Pancreas (tissue), 10 donors: ENCODE data around the gene MARK1. TPM values are rescaled to one million over a fixed set of nuclear protein-coding genes. Genes with fewer than 3 reads are reported as not detected.

ENCODE experiments used
- ATAC-seq, 4 donors: fragments of 200-7000 bp; cut with Tn5 transposase; one replicate each; pipeline versions ENCODE4 v1.8.0 to v1.9.1; 2020; ENCODE audit warnings: mild to moderate bottlenecking in 4 of 4, moderate library complexity in 4 of 4
- DNase-seq, 6 donors: peaks; one replicate each; pipeline ENCODE4 v3.0.0-alpha.2; 2020
- FAIRE-seq: peaks from 2 replicates; lab custom pipeline; 2012; peaks lifted over from hg19 to GRCh38; lab: Jason Lieb, UNC
- H3K27ac ChIP-seq, 4 donors: fragments of 200-600 bp; sonication (generic); 1 replicate in 3 of 4; 2 replicates in 1 of 4; pipeline versions ENCODE4 v1.5.0 to v1.8.0; 2020
- H3K27me3 ChIP-seq, 4 donors: fragments of 200-600 bp; one replicate each; pipeline ENCODE4 v1.8.0; 2021
- H3K36me3 ChIP-seq, 3 donors: fragments of 200-600 bp; sonication (generic) in 1 of 3; one replicate each; pipeline versions ENCODE4 v1.5.0 to v1.8.0; 2020 to 2021
- H3K4me1 ChIP-seq, 3 donors: fragments of 200-600 bp; one replicate each; pipeline ENCODE4 v1.8.0; 2021
- H3K4me3 ChIP-seq, 4 donors: fragments of 200-600 bp; sonication (generic) in 2 of 4; one replicate each; pipeline versions ENCODE4 v1.5.0 to v1.8.0; 2020 to 2021
- H3K9me3 ChIP-seq, 4 donors: fragments of 200-600 bp; one replicate each; pipeline ENCODE4 v1.8.0; 2021
- WGBS, 2 donors: extraction: QIAGEN DNeasy Blood & Tissue Kit; methylation state at CpG; one replicate each; pipeline ENCODE4 v1.1.7; 2013; 5-methylcytosine and 5-hydroxymethylcytosine counted together
- intact Hi-C, 3 donors: fragments of 100-400 bp; cut with DNase I; formaldehyde crosslinking; loops; one replicate each; pipeline versions ENCODE4 v1.11.1 to v1.14.2; 2022
- polyA plus RNA-seq, 2 donors: library from polyadenylated mRNA; stranded (reverse); fragments of 200-250 nt; gene quantifications; one replicate each; pipeline ENCODE4 v1.2.3, GENCODE V29; 2013
- total RNA-seq, 6 donors: library from RNA; stranded (reverse); fragmentation: NEBNext Ultra II Directional in 4 of 6; extraction: Animal tissue kit (Norgen Biotek cat#: 25700) in 4 of 6; gene quantifications; one replicate each; pipeline versions ENCODE4 v1.2.1 to v1.2.4, GENCODE V29; 2021 to 2023
- TF ChIP-seq, protein P1 (sequence below), 4 donors: fragments of 200-600 bp; sonication (generic) in 3 of 4; IDR thresholded peaks; one replicate each; pipeline versions ENCODE4 v1.5.0 to v1.8.0; 2021; ENCODE audit warnings: antibody characterized with exemption in 4 of 4
- donor health status: healthy with polysubstance abuse.
- donor health status: DM: no; HTN: no; CAD: no; lungs with moderate emphysema.
- donor health status: DM: no; HTN: no; CAD: no.
- donor health status: control.
- donor health status: control.
- donor health status: Bipolar disorder and iron deficiency.
- donor health status: DM: yes; HTN: yes; CAD: no.
- donor health status: DM: no; HTN: no; CAD: no.
- donor health status: DM: no; HTN: no; CAD: no.
- donor health status: DM: yes; HTN: yes; CAD: no.

MARK1 gene
- total and polyA plus RNA-seq, 8 donors: 0.84 to 3.5 (median 1.4) TPM

DNA sequence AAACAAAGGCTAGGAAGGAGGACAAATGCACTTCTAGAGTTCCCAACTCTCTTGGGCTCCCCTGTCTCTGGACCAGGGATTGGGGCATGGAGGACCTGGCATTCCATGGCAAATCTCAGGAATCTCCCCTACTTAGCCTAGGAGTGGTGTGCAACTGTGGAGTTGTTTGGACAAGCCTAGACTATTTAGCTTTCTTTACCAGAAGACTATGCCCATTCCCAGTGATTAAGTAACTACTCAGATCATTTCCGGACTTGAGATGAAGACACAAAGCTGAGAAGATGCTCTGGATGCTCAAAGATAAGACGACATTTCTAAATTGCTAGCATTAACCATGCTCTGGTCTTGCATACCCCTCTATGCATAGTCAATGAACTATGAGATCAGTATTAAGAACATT lies 13.7 kb upstream of the MARK1 start:
- no peak for DNase-seq
- intact Hi-C loops: no loop called here

DNA sequence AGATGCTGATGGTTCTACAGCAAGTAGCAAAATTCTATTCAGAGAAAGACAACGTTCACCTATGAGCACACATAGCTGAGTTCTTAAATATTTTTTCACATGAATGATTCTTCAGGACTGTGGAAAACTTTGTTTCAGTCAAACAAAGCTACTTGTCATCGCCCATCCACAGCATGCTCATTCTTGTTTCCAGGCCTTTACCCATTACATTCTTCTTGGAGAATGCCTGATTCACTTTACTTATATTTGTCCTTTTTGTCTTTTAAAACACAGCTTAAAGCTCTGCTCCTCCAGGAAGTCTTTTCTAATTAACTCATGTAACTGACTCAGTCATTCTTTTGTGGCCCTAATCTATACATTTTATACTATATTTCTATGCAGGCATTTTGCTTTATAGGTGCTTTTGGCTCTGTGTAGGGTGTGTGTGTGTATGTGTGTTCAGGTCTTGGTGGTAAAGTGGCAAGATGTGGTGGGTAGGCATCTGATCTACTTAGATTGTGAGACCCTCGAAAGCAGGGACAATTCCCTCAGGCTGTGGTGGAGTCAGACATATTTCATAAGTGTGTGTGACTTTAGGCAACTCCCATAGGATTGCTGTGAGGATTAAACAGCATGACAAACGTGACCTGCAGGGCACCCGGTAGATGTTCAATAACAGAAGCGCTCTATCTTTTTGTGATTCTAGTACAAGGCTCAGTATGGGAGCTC lies 11.8 kb upstream of the MARK1 start:
- H3K27me3 ChIP-seq: no peaks in the 10 kb centered on the region
- intact Hi-C loops: no loop called here
- H3K27ac ChIP-seq: no peak overlapping the region
- H3K4me3 ChIP-seq: no peak overlapping the region
- H3K36me3 ChIP-seq: no peaks in the 10 kb centered on the region
- no peak for FAIRE-seq
- 71 to 76% methylated on average over 6 of the region's 6 CpGs for whole genome bisulfite sequencing, 2 donors
- no peaks in the 10 kb centered on the region for H3K9me3 ChIP-seq
- no peak for DNase-seq
- no peak for ATAC-seq
- H3K4me1 ChIP-seq: no peaks in the 10 kb centered on the region
- TF ChIP-seq, protein P1, sequence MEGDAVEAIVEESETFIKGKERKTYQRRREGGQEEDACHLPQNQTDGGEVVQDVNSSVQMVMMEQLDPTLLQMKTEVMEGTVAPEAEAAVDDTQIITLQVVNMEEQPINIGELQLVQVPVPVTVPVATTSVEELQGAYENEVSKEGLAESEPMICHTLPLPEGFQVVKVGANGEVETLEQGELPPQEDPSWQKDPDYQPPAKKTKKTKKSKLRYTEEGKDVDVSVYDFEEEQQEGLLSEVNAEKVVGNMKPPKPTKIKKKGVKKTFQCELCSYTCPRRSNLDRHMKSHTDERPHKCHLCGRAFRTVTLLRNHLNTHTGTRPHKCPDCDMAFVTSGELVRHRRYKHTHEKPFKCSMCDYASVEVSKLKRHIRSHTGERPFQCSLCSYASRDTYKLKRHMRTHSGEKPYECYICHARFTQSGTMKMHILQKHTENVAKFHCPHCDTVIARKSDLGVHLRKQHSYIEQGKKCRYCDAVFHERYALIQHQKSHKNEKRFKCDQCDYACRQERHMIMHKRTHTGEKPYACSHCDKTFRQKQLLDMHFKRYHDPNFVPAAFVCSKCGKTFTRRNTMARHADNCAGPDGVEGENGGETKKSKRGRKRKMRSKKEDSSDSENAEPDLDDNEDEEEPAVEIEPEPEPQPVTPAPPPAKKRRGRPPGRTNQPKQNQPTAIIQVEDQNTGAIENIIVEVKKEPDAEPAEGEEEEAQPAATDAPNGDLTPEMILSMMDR (IDR thresholded peaks at IDR 0.05): no peak

More for the DNA sequence above, 13.7 kb upstream of the MARK1 start:
- TF ChIP-seq, protein P1 (IDR thresholded peaks at IDR 0.05): no peak
- Histone ChIP-seq H3K4me3 (no peak overlapping the region), H3K4me1 (no peaks in the 10 kb centered on the region), H3K36me3 (no peaks in the 10 kb centered on the region), H3K27me3 (no peaks in the 10 kb centered on the region), H3K9me3 (no peaks in the 10 kb centered on the region), H3K27ac (no peak overlapping the region)
- FAIRE-seq: no peak
- WGBS, 2 donors: 75 to 78% methylated on average over 2 of the region's 2 CpGs
- no peak for ATAC-seq

DNA sequence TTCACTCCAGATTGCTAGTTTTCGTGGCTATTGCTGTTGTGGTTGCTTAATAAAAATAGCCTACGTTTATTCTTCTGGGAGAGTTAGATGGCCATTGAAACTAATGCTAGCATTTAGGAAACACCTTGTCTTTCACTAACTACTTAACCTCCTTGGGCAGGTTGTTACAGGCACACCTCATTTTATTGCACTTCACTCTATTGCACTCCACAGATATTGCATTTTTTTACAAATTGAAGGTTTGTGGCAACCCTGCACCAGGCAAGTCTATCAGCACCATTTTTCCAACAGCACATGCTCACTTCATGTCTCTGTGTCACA lies 11.3 kb upstream of the MARK1 start:
- Histone ChIP-seq H3K4me3 (no peak overlapping the region), H3K4me1 (no peaks in the 10 kb centered on the region), H3K27me3 (no peaks in the 10 kb centered on the region), H3K36me3 (no peaks in the 10 kb centered on the region), H3K27ac (no peak overlapping the region), H3K9me3 (no peaks in the 10 kb centered on the region)
- TF ChIP-seq, protein P1 (IDR thresholded peaks at IDR 0.05): no peak
- FAIRE-seq (no peak), DNase-seq (no peak), ATAC-seq (no peak)
- 70 to 73% methylated on average over 2 of the region's 2 CpGs for WGBS, 2 donors
- intact Hi-C loops: no loop called here

DNA sequence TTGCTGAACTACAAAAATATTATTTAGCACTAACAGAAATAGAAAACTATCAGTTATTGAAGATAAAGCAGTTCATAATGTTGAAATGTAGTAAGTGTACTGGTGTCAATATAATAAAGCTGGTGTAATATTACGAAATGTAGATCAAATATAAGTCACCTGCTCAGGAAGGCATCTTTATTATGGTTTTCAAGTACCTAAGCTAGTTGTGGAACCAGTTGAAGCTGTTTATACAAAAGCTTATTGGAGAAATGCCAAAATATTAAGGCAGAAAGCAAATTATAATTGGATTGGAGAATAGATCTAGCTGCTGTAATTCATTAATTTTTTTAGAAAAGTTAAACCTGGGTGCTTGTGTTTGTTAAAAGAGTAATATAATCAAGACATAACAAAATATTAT lies 6.2 kb upstream of the MARK1 start:
- whole genome bisulfite sequencing, 2 donors: 20 to 23% methylated on average over 1 of the region's 1 CpG
- ATAC-seq: no peak
- no peak for DNase-seq
- intact Hi-C loops: no loop called here
- TF ChIP-seq, protein P1 (IDR thresholded peaks at IDR 0.05): no peak
- H3K9me3 ChIP-seq: no peaks in the 10 kb centered on the region
- no peak overlapping the region for H3K27ac ChIP-seq
- no peaks in the 10 kb centered on the region for H3K36me3 ChIP-seq
- H3K4me1 ChIP-seq: no peaks in the 10 kb centered on the region
- H3K27me3 ChIP-seq: no peaks in the 10 kb centered on the region
- no peak overlapping the region for H3K4me3 ChIP-seq
- no peak for FAIRE-seq

DNA sequence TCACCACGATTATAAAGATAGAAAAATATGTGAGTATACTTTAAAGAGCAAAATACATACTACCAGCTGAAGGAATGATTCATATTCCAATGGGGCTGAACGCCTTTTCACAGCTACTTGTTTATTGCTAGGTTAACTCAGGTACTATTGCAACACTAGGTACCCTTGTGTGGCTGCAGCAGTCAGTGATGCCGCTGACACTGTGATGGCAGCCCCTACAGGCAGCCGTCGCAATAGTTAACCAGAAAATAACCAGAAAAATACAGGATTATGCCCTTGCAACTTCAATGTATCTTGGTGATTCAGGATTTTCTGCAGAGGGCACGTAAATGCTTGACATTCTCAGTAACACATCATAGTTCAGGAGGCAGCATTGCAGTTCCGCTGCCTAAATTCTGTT lies 1.6 kb upstream of the MARK1 start:
- DNase-seq (no peak), ATAC-seq (no peak), FAIRE-seq (no peak)
- Histone ChIP-seq H3K4me3 (no peak overlapping the region), H3K4me1 (no peaks in the 10 kb centered on the region), H3K36me3 (no peaks in the 10 kb centered on the region), H3K27me3 (peaks cover 0 to 3% (median 0%) of the 10 kb centered on the region in 4 donors), H3K9me3 (no peaks in the 10 kb centered on the region), H3K27ac (no peak overlapping the region)
- WGBS, 2 donors: 48 to 54% methylated on average over 7 of the region's 7 CpGs
- intact Hi-C loops: no loop called here
- TF ChIP-seq, protein P1 (IDR thresholded peaks at IDR 0.05): no peak
